GM23338 (cell line): ENCODE data around the gene MLLT1. TPM values are rescaled to one million over a fixed set of nuclear protein-coding genes. Genes with fewer than 3 reads are reported as not detected.

Experiments
- ATAC-seq: fragments of 200-7000 bp; cut with Tn5 transposase; 3 replicates; pipeline ENCODE4 v1.9.1; 2020
- DNase-seq: peaks from one replicate; pipeline ENCODE4 v3.0.0-alpha.2; 2015; ENCODE audit warnings: low spot score
- H2AFZ ChIP-seq: fragments of 200-600 bp; sonication (generic); 2 replicates; pipeline ENCODE4 v1.8.0; 2016; ENCODE audit warnings: antibody characterized with exemption, mild to moderate bottlenecking, moderate library complexity
- H3F3A ChIP-seq: fragments of 200-600 bp; sonication (generic); replicated peaks from 2 replicates; pipeline ENCODE4 v1.8.0; 2017; ENCODE audit warnings: antibody characterized with exemption, mixed run types, low read depth
- H3K27ac ChIP-seq: fragments of 200-600 bp; sonication (generic); 2 replicates; pipeline ENCODE4 v1.6.1; 2016; ENCODE audit warnings: low read depth
- H3K27me3 ChIP-seq: fragments of 200-600 bp; sonication (generic); 2 replicates; pipeline ENCODE4 v1.8.0; 2016; ENCODE audit warnings: mild to moderate bottlenecking, mixed run types, moderate library complexity; ENCODE audit not compliant: insufficient read depth
- H3K36me3 ChIP-seq: fragments of 200-600 bp; sonication (generic); 2 replicates; pipeline ENCODE4 v1.8.0; 2016; ENCODE audit warnings: mild to moderate bottlenecking; ENCODE audit not compliant: insufficient read depth
- H3K4me1 ChIP-seq: fragments of 200-600 bp; sonication (generic); 2 replicates; pipeline ENCODE4 v1.8.0; 2016; ENCODE audit warnings: mild to moderate bottlenecking, moderate library complexity; ENCODE audit not compliant: insufficient read depth
- H3K4me2 ChIP-seq: fragments of 200-600 bp; sonication (generic); 2 replicates; pipeline ENCODE4 v1.7.1; 2017; ENCODE audit warnings: mixed run types
- H3K4me3 ChIP-seq: fragments of 200-600 bp; sonication (generic); 2 replicates; pipeline ENCODE4 v1.6.1; 2016; ENCODE audit warnings: mixed run types
- H3K79me2 ChIP-seq: fragments of 200-600 bp; sonication (generic); replicated peaks from 2 replicates; pipeline ENCODE4 v1.8.0; 2017; ENCODE audit warnings: mild to moderate bottlenecking; ENCODE audit not compliant: insufficient read depth
- H3K9me2 ChIP-seq: fragments of 200-600 bp; sonication (generic); 2 replicates; pipeline ENCODE4 v1.8.0; 2017; ENCODE audit not compliant: insufficient read depth
- H4K20me1 ChIP-seq: fragments of 200-600 bp; sonication (generic); replicated peaks from 2 replicates; pipeline ENCODE4 v1.8.0; 2017; ENCODE audit warnings: mild to moderate bottlenecking; ENCODE audit not compliant: insufficient read depth
- H3K27ac Mint-ChIP-seq: 2 replicates; pipeline ENCODE4 v1.8.0; 2020; ENCODE audit warnings: inconsistent platforms, mild to moderate bottlenecking, moderate library complexity, mixed read lengths
- H3K27me3 Mint-ChIP-seq: 3 replicates; pipeline ENCODE4 v1.8.0; 2022; ENCODE audit warnings: low read depth, mild to moderate bottlenecking, moderate library complexity, mixed read lengths, inconsistent platforms; ENCODE audit not compliant: insufficient read depth, poor library complexity
- H3K36me3 Mint-ChIP-seq: 3 replicates; pipeline ENCODE4 v1.8.0; 2021; ENCODE audit warnings: low read depth, mild to moderate bottlenecking, inconsistent platforms, moderate library complexity, mixed read lengths
- H3K4me1 Mint-ChIP-seq: 3 replicates; pipeline ENCODE4 v1.8.0; 2020; ENCODE audit warnings: mild to moderate bottlenecking, inconsistent platforms, mixed read lengths
- H3K4me3 Mint-ChIP-seq: 3 replicates; pipeline ENCODE4 v1.8.0; 2021; ENCODE audit warnings: moderate library complexity, mild to moderate bottlenecking, inconsistent platforms, mixed read lengths
- H3K9me3 Mint-ChIP-seq: 3 replicates; pipeline ENCODE4 v1.8.0; 2020; ENCODE audit warnings: moderate library complexity, mild to moderate bottlenecking, inconsistent platforms, mixed read lengths
- CTCF ChIP-seq, 2 experiments: fragments of 200-600 bp in 1 of 2; sonication (generic) in 1 of 2; conservative IDR thresholded peaks; 2 replicates each; pipeline versions ENCODE4 v1.5.1 to v1.6.1; 2016 to 2017; ENCODE audit warnings: antibody characterized with exemption in 2 of 2, low read depth in 2 of 2, mild to moderate bottlenecking in 2 of 2, moderate library complexity in 1 of 2
- EZH2 ChIP-seq: fragments of 200-600 bp; sonication (generic); IDR thresholded peaks from one replicate; pipeline ENCODE4 v1.8.0; 2017; ENCODE audit warnings: antibody characterized with exemption, mild to moderate bottlenecking, low read depth; ENCODE audit not compliant: unreplicated experiment
- POLR2AphosphoS5 ChIP-seq: IDR thresholded peaks from 2 replicates; pipeline ENCODE4 v1.6.1; 2016; ENCODE audit warnings: antibody characterized with exemption, low read depth
- STAT1 ChIP-seq: IDR thresholded peaks from one replicate; pipeline ENCODE4 v1.6.1; 2016; ENCODE audit warnings: antibody characterized with exemption; ENCODE audit not compliant: unreplicated experiment
- ZNF114 ChIP-seq: fragments of 250-450 bp; sonication (Bioruptor Pico); IDR thresholded peaks from 2 replicates; pipeline ENCODE4 v1.5.0; 2020; ENCODE audit warnings: mild to moderate bottlenecking, moderate library complexity
- ZNF331 ChIP-seq: fragments of 250-450 bp; sonication (Bioruptor Pico); IDR thresholded peaks from 2 replicates; pipeline ENCODE4 v1.5.0; 2020; ENCODE audit warnings: low read depth, mild to moderate bottlenecking, moderate library complexity
- polyA plus RNA-seq: library from polyadenylated mRNA; unstranded; fragments of >200 nt; fragmentation: Nextera tagmentation; extraction: Ambion mirVana; gene quantifications from 2 replicates; pipeline ENCODE4 v1.2.1, GENCODE V29; 2016
- total RNA-seq: library from RNA; depleted of rRNA; stranded (reverse); fragments of >200 nt; shearing (Covaris generic); gene quantifications from 2 replicates; pipeline ENCODE4 v1.2.3, GENCODE V29; 2014
- TF ChIP-seq, protein P1 (sequence below): fragments of 250-450 bp; sonication (Bioruptor Pico); IDR thresholded peaks from 2 replicates; pipeline ENCODE4 v1.5.0; 2020; ENCODE audit warnings: mild to moderate bottlenecking, moderate library complexity
- TF ChIP-seq, protein P2 (sequence below): IDR thresholded peaks from 2 replicates; pipeline ENCODE4 v1.6.1; 2016; ENCODE audit warnings: antibody characterized with exemption
- TF ChIP-seq, protein P3 (sequence below): IDR thresholded peaks from one replicate; pipeline ENCODE4 v1.6.1; 2018; ENCODE audit warnings: antibody characterized with exemption; ENCODE audit not compliant: unreplicated experiment

Gene MLLT1
- total and polyA plus RNA-seq, 2 experiments from 2014 or later, result 17.8 to 23.4 TPM

DNA sequence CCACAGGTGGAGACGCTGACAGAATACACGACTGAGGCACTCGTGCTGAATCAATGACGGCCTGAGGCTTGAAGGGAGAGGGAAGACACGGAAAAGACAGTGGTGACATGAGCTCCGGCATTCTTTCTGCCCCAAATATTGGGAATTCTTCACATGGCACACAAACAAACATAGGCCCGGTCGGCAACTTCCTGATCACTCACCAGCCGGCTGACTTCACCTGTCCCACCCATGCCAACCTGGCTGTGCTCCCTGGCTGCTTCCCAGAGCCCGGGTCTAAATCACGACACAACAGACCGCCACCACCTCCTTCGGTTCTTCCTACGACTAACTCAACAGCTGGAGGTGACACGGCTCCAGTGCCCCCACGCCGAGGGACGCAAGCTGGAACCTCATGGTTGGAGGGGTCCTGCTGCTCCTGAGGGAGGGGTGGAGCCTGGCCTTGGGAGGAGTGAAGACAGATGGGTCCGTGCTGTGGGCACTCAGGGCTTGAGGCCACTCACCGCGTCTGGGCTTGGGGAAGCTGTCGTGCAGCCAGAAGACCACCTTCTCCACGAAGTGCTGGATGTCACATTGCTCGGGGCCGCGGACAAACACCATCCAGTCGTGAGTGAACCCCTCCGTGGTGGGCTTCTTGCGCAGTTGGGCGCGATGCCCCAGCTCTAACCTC is 9.6 kb downstream of the MLLT1 start (continued):
- TF ChIP-seq, protein P1, sequence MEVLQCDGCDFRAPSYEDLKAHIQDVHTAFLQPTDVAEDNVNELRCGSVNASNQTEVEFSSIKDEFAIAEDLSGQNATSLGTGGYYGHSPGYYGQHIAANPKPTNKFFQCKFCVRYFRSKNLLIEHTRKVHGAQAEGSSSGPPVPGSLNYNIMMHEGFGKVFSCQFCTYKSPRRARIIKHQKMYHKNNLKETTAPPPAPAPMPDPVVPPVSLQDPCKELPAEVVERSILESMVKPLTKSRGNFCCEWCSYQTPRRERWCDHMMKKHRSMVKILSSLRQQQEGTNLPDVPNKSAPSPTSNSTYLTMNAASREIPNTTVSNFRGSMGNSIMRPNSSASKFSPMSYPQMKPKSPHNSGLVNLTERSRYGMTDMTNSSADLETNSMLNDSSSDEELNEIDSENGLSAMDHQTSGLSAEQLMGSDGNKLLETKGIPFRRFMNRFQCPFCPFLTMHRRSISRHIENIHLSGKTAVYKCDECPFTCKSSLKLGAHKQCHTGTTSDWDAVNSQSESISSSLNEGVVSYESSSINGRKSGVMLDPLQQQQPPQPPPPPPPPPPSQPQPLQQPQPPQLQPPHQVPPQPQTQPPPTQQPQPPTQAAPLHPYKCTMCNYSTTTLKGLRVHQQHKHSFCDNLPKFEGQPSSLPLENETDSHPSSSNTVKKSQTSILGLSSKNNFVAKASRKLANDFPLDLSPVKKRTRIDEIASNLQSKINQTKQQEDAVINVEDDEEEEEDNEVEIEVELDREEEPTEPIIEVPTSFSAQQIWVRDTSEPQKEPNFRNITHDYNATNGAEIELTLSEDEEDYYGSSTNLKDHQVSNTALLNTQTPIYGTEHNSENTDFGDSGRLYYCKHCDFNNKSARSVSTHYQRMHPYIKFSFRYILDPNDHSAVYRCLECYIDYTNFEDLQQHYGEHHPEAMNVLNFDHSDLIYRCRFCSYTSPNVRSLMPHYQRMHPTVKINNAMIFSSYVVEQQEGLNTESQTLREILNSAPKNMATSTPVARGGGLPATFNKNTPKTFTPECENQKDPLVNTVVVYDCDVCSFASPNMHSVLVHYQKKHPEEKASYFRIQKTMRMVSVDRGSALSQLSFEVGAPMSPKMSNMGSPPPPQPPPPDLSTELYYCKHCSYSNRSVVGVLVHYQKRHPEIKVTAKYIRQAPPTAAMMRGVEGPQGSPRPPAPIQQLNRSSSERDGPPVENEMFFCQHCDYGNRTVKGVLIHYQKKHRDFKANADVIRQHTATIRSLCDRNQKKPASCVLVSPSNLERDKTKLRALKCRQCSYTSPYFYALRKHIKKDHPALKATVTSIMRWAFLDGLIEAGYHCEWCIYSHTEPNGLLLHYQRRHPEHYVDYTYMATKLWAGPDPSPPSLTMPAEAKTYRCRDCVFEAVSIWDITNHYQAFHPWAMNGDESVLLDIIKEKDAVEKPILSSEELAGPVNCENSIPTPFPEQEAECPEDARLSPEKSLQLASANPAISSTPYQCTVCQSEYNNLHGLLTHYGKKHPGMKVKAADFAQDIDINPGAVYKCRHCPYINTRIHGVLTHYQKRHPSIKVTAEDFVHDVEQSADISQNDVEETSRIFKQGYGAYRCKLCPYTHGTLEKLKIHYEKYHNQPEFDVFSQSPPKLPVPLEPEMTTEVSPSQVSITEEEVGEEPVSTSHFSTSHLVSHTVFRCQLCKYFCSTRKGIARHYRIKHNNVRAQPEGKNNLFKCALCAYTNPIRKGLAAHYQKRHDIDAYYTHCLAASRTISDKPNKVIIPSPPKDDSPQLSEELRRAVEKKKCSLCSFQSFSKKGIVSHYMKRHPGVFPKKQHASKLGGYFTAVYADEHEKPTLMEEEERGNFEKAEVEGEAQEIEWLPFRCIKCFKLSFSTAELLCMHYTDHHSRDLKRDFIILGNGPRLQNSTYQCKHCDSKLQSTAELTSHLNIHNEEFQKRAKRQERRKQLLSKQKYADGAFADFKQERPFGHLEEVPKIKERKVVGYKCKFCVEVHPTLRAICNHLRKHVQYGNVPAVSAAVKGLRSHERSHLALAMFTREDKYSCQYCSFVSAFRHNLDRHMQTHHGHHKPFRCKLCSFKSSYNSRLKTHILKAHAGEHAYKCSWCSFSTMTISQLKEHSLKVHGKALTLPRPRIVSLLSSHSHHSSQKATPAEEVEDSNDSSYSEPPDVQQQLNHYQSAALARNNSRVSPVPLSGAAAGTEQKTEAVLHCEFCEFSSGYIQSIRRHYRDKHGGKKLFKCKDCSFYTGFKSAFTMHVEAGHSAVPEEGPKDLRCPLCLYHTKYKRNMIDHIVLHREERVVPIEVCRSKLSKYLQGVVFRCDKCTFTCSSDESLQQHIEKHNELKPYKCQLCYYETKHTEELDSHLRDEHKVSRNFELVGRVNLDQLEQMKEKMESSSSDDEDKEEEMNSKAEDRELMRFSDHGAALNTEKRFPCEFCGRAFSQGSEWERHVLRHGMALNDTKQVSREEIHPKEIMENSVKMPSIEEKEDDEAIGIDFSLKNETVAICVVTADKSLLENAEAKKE, result no peak

DNA sequence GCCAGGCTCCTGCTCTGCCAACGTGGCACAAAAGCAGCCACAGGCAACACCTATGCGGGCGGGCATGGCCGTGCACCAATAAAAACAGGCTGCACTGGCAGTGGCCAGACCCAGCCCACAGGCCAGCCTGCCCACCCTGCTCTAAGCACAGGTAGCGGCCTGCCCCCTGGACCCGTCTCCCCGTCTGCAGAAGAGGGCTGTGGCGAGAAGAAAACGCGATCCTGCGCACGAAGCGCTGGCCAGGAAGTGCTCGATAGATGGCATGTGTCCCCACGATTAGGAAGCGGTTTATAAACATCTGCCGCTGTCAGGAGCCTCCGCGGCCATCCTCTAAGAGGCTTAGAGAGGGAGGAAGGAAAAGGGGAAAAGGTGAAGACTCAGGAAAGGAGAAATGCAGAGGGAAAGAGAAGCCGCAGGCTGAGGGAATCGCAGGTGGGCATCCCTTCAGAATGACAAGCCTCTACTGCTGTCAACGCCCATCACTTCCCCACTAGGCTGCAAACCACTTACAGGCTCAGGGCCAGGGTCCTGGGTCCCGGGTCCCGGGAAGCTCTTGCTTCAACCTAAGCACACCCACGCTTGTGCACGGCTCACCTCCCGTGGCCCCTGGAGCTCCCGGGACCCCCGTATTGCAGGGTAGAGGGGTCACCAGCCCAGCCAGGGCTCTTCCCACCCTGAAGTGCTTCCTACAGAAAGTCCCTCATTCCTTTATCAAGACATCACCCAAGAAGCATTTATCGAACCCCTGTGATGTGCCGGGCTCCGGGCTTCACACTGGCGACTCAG is 10.5 kb downstream of the MLLT1 start:
- ATAC-seq (no peak), DNase-seq (no peak)
- peaks cover 40% of the 10 kb centered on the region for H3K4me1 Mint-ChIP-seq
- no peak overlapping the region for H3K4me3 Mint-ChIP-seq
- peaks cover 94% of the 10 kb centered on the region for H3K79me2 ChIP-seq
- no peaks in the 10 kb centered on the region for H3K27me3 ChIP-seq
- TF ChIP-seq ZNF331 (CRISPR knock-in tag) (no peak), ZNF114 (CRISPR knock-in tag) (no peak), POLR2AphosphoS5 (no peak), CTCF (conservative IDR thresholded peaks at IDR 0.05; ENCODE audit: low read depth in 2 of 2) (no peak), STAT1 (no peak), EZH2 (no peak)
- TF ChIP-seq, protein P2, sequence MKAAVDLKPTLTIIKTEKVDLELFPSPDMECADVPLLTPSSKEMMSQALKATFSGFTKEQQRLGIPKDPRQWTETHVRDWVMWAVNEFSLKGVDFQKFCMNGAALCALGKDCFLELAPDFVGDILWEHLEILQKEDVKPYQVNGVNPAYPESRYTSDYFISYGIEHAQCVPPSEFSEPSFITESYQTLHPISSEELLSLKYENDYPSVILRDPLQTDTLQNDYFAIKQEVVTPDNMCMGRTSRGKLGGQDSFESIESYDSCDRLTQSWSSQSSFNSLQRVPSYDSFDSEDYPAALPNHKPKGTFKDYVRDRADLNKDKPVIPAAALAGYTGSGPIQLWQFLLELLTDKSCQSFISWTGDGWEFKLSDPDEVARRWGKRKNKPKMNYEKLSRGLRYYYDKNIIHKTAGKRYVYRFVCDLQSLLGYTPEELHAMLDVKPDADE, result no peak
- TF ChIP-seq, protein P3, sequence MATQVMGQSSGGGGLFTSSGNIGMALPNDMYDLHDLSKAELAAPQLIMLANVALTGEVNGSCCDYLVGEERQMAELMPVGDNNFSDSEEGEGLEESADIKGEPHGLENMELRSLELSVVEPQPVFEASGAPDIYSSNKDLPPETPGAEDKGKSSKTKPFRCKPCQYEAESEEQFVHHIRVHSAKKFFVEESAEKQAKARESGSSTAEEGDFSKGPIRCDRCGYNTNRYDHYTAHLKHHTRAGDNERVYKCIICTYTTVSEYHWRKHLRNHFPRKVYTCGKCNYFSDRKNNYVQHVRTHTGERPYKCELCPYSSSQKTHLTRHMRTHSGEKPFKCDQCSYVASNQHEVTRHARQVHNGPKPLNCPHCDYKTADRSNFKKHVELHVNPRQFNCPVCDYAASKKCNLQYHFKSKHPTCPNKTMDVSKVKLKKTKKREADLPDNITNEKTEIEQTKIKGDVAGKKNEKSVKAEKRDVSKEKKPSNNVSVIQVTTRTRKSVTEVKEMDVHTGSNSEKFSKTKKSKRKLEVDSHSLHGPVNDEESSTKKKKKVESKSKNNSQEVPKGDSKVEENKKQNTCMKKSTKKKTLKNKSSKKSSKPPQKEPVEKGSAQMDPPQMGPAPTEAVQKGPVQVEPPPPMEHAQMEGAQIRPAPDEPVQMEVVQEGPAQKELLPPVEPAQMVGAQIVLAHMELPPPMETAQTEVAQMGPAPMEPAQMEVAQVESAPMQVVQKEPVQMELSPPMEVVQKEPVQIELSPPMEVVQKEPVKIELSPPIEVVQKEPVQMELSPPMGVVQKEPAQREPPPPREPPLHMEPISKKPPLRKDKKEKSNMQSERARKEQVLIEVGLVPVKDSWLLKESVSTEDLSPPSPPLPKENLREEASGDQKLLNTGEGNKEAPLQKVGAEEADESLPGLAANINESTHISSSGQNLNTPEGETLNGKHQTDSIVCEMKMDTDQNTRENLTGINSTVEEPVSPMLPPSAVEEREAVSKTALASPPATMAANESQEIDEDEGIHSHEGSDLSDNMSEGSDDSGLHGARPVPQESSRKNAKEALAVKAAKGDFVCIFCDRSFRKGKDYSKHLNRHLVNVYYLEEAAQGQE, result no peak
- H3K9me3 Mint-ChIP-seq, result no peaks in the 10 kb centered on the region
- H4K20me1 ChIP-seq, result peaks cover 37% of the 10 kb centered on the region
- H3K27ac ChIP-seq, result no peak overlapping the region
- 0 out of 2 replicates have a peak, but pooled peaks cover 3% of the 10 kb centered on the region for H3F3A ChIP-seq
- H3K27ac Mint-ChIP-seq, result 0 out of 2 replicates have a peak overlapping the region, but pooled peaks have one; percentile 64
- H3K4me2 ChIP-seq, result no peak overlapping the region
- peaks cover 39% of the 10 kb centered on the region for H3K36me3 Mint-ChIP-seq
- H3K36me3 ChIP-seq, result peaks cover 9% of the 10 kb centered on the region; the same call in 1 of the 2 replicates
- peaks cover 10% of the 10 kb centered on the region for H3K27me3 Mint-ChIP-seq
- H3K4me1 ChIP-seq, result peaks cover 35% of the 10 kb centered on the region
- H3K9me2 ChIP-seq, result no peaks in the 10 kb centered on the region
- no peak overlapping the region for H3K4me3 ChIP-seq
- H2AFZ ChIP-seq, result no peak overlapping the region
